Cortex of kidney (tissue), 1 donor: Measurements from ENCODE around the gene NHLRC2.

Experiments used
- DNase-seq: peaks from one replicate; lab custom pipeline; 2025; lab: John Stamatoyannopoulos, UW

Gene NHLRC2

GRCh38 chr10:113865901-113866300 lies 11.4 kb downstream of the NHLRC2 start:
- no peak for DNase-seq

- DNase-seq: no peak
These were observed 12.3 kb downstream of the NHLRC2 start for GRCh38 chr10:113866551-113867394.

- no peak for DNase-seq
These were observed 13.4 kb downstream of the NHLRC2 start for GRCh38 chr10:113867904-113868303.

GRCh38 chr10:113869789-113870188 lies 15.3 kb downstream of the NHLRC2 start:
- no peak for DNase-seq

- no peak for DNase-seq
These were observed 17.9 kb downstream of the NHLRC2 start for GRCh38 chr10:113872139-113873030.

- DNase-seq: no peak
These were observed 20.8 kb downstream of the NHLRC2 start for GRCh38 chr10:113875212-113875611.

GRCh38 chr10:113876461-113876860 lies 22.0 kb downstream of the NHLRC2 start:
- no peak for DNase-seq

GRCh38 chr10:113879691-113880090 lies 25.2 kb downstream of the NHLRC2 start:
- no peak for DNase-seq

GRCh38 chr10:113880236-113880635 lies 25.8 kb downstream of the NHLRC2 start:
- no peak for DNase-seq

GRCh38 chr10:113882240-113882639 lies 27.8 kb downstream of the NHLRC2 start:
- DNase-seq: no peak

- no peak for DNase-seq
These were observed 35.5 kb downstream of the NHLRC2 start for GRCh38 chr10:113889911-113890310.

- DNase-seq: no peak
These were observed 36.3 kb downstream of the NHLRC2 start for GRCh38 chr10:113890769-113891168.

- DNase-seq: no peak
These were observed 37.0 kb downstream of the NHLRC2 start for GRCh38 chr10:113891476-113891875.

GRCh38 chr10:113893570-113893969 lies 39.1 kb downstream of the NHLRC2 start:
- DNase-seq: no peak

- DNase-seq: no peak
These were observed 40.1 kb downstream of the NHLRC2 start for GRCh38 chr10:113894581-113894980.

- no peak for DNase-seq
These were observed 40.6 kb downstream of the NHLRC2 start for GRCh38 chr10:113895018-113895417.

- no peak for DNase-seq
These were observed 43.5 kb downstream of the NHLRC2 start for GRCh38 chr10:113897693-113898618.

GRCh38 chr10:113899952-113900598 lies 45.6 kb downstream of the NHLRC2 start:
- no peak for DNase-seq

GRCh38 chr10:113905756-113906155 lies 51.3 kb downstream of the NHLRC2 start:
- no peak for DNase-seq

GRCh38 chr10:113907166-113907565 lies 52.7 kb downstream of the NHLRC2 start:
- no peak for DNase-seq

GRCh38 chr10:113908236-113908635 lies 53.8 kb downstream of the NHLRC2 start:
- no peak for DNase-seq
